Measurements from ENCODE around the gene TAF1B.
"Not testable (repeated sequence)": the region's sequence is repeated elsewhere in the genome, so short reads cannot be mapped to it uniquely, and the experiment has no call there.

GRCh38 chr2:9927020-9927419 is 83.7 kb downstream of the TAF1B start:
- not testable (repeated sequence) for TF ChIP-seq CTCF, POLR2A (IDR thresholded peaks at IDR 0.05)
